IMR-90 (cell line): ENCODE measurements around the gene FANCE. TPM values are rescaled to one million over a fixed set of nuclear protein-coding genes. Genes with fewer than 3 reads are reported as not detected.

Experiments used
- ATAC-seq: fragments of 200-7000 bp; cut with Tn5 transposase; 2 replicates; pipeline ENCODE4 v1.9.1; 2020; ENCODE audit warnings: low read depth, mild to moderate bottlenecking, moderate library complexity
- BruUV-seq: library from RNA; stranded (reverse); fragments of 400-500 nt; replicated peaks from 2 replicates; lab custom pipeline; 2021; lab: Mats Ljungman, UMichigan
- CTCF ChIA-PET: fragments of 300-600 bp; formaldehyde crosslinking; extraction: SDS; loops from one replicate; lab custom pipeline; 2021; ENCODE audit warnings: antibody characterized with exemption; lab: Yijun Ruan, JAX
- POLR2A ChIA-PET: fragments of 300-600 bp; sonication (Branson Sonifier 250); formaldehyde crosslinking; loops from one replicate; lab custom pipeline; 2022; ENCODE audit warnings: antibody characterized with exemption; ENCODE audit not compliant: unreplicated experiment; lab: Charles Lee
- DNase-seq: peaks from one replicate; pipeline ENCODE4 v3.0.0; 2013
- H2AFZ ChIP-seq: replicated peaks from 2 replicates; pipeline ENCODE3; 2013; ENCODE audit warnings: low read length, mild to moderate bottlenecking; ENCODE audit not compliant: poor library complexity
- H2AK5ac ChIP-seq: 2 replicates; pipeline ENCODE4 v1.6.1; 2013; ENCODE audit warnings: low read depth, low read length, inconsistent platforms
- H2AK9ac ChIP-seq: replicated peaks from 2 replicates; pipeline ENCODE3; 2013; ENCODE audit warnings: mild to moderate bottlenecking, low read depth, low read length, moderate library complexity; ENCODE audit not compliant: poor library complexity
- H2BK120ac ChIP-seq: 2 replicates; pipeline ENCODE4 v1.6.1; 2013; ENCODE audit warnings: low read depth, low read length, inconsistent platforms
- H2BK15ac ChIP-seq: 3 replicates; pipeline ENCODE4 v1.6.1; 2013; ENCODE audit warnings: low read depth, low read length, inconsistent platforms
- H2BK20ac ChIP-seq: 2 replicates; pipeline ENCODE4 v1.6.1; 2013; ENCODE audit warnings: low read depth, mild to moderate bottlenecking, inconsistent platforms, low read length, moderate library complexity
- H2BK5ac ChIP-seq: 2 replicates; pipeline ENCODE4 v1.6.1; 2013; ENCODE audit warnings: mild to moderate bottlenecking, low read depth, low read length, inconsistent platforms; ENCODE audit not compliant: poor library complexity, severe bottlenecking
- H3K14ac ChIP-seq: replicated peaks from 2 replicates; pipeline ENCODE4 v1.6.1; 2013; ENCODE audit warnings: low read depth, low read length, inconsistent platforms
- H3K18ac ChIP-seq: 2 replicates; pipeline ENCODE4 v1.6.1; 2013; ENCODE audit warnings: low read depth, low read length, control low read depth
- H3K23ac ChIP-seq: 2 replicates; pipeline ENCODE4 v1.6.1; 2013; ENCODE audit warnings: low read depth, low read length, inconsistent platforms
- H3K27ac ChIP-seq: 2 replicates; pipeline ENCODE4 v1.5.1; 2013; ENCODE audit warnings: mild to moderate bottlenecking, control low read depth, low read length; ENCODE audit not compliant: insufficient read depth
- H3K27me3 ChIP-seq: 2 replicates; pipeline ENCODE4 v1.6.1; 2013; ENCODE audit warnings: low read length; ENCODE audit not compliant: control insufficient read depth, insufficient read depth
- H3K36me3 ChIP-seq: 2 replicates; pipeline ENCODE4 v1.6.1; 2013; ENCODE audit warnings: low read length, mixed read lengths; ENCODE audit not compliant: control insufficient read depth, insufficient read depth
- H3K4ac ChIP-seq: 2 replicates; pipeline ENCODE4 v1.6.1; 2013; ENCODE audit warnings: low read depth, low read length, inconsistent platforms
- H3K4me1 ChIP-seq: 2 replicates; pipeline ENCODE4 v1.6.1; 2013; ENCODE audit warnings: low read length, mixed read lengths; ENCODE audit not compliant: control insufficient read depth, insufficient read depth
- H3K4me2 ChIP-seq: 2 replicates; pipeline ENCODE4 v1.6.1; 2013; ENCODE audit warnings: low read depth, mild to moderate bottlenecking, control low read depth, low read length, moderate library complexity
- H3K4me3 ChIP-seq: 2 replicates; pipeline ENCODE4 v1.5.1; 2013; ENCODE audit warnings: low read depth, mild to moderate bottlenecking, control low read depth, low read length, moderate library complexity; ENCODE audit not compliant: insufficient read depth
- H3K56ac ChIP-seq: 2 replicates; pipeline ENCODE4 v1.6.1; 2013; ENCODE audit warnings: low read length, inconsistent platforms; ENCODE audit not compliant: insufficient read depth; ENCODE audit errors: extremely low read depth
- H3K79me1 ChIP-seq, 2 experiments: 2 replicates each; pipeline ENCODE4 v1.6.1; 2013; ENCODE audit warnings: low read length in 2 of 2, inconsistent platforms in 1 of 2, low read depth in 1 of 2
- H3K9ac ChIP-seq: 2 replicates; pipeline ENCODE4 v1.6.1; 2013; ENCODE audit warnings: low read depth, low read length, control low read depth
- H3K9me1 ChIP-seq: 2 replicates; pipeline ENCODE4 v1.6.1; 2013; ENCODE audit warnings: low read length, inconsistent platforms; ENCODE audit not compliant: insufficient read depth
- H3K9me3 ChIP-seq: 2 replicates; pipeline ENCODE4 v1.6.1; 2013; ENCODE audit warnings: low read length; ENCODE audit not compliant: control insufficient read depth, insufficient read depth
- H4K20me1 ChIP-seq: 2 replicates; pipeline ENCODE4 v1.6.1; 2013; ENCODE audit warnings: low read length, inconsistent platforms; ENCODE audit not compliant: insufficient read depth
- H4K5ac ChIP-seq: 2 replicates; pipeline ENCODE4 v1.6.1; 2013; ENCODE audit warnings: mild to moderate bottlenecking, low read depth, low read length, control low read depth
- H4K8ac ChIP-seq, 2 experiments: 2 replicates each; pipeline ENCODE4 v1.6.1; 2013; ENCODE audit warnings: low read depth in 2 of 2, low read length in 2 of 2, control low read depth in 1 of 2, inconsistent platforms in 1 of 2
- H4K91ac ChIP-seq: 2 replicates; pipeline ENCODE4 v1.6.1; 2013; ENCODE audit warnings: low read depth, low read length, inconsistent platforms; ENCODE audit not compliant: insufficient read depth
- BHLHE40 ChIP-seq: fragments of 150-350 bp; IDR thresholded peaks from 2 replicates; pipeline ENCODE4 v1.6.1; 2016; ENCODE audit warnings: mild to moderate bottlenecking, low read depth, low read length
- CEBPB ChIP-seq: IDR thresholded peaks from 2 replicates; pipeline ENCODE4 v1.6.1; 2012; ENCODE audit warnings: low read depth, low read length, improper control_type of control experiment
- CHD1 ChIP-seq: IDR thresholded peaks from 2 replicates; pipeline ENCODE4 v1.6.1; 2012; ENCODE audit warnings: low read depth, low read length, improper control_type of control experiment
- CTCF ChIP-seq: conservative IDR thresholded peaks from 2 replicates; pipeline ENCODE4 v1.5.1; 2012; ENCODE audit warnings: mild to moderate bottlenecking, low read depth, low read length, improper control_type of control experiment
- ELK1 ChIP-seq: fragments of 150-350 bp; IDR thresholded peaks from 2 replicates; pipeline ENCODE4 v1.6.1; 2016; ENCODE audit warnings: low read depth, mild to moderate bottlenecking, low read length, moderate library complexity, borderline replicate concordance
- FOS ChIP-seq: fragments of 150-350 bp; IDR thresholded peaks from 2 replicates; pipeline ENCODE4 v1.6.1; 2016; ENCODE audit warnings: low read depth, low read length
- MAFK ChIP-seq: IDR thresholded peaks from 2 replicates; pipeline ENCODE4 v1.6.1; 2012; ENCODE audit warnings: low read depth, low read length, improper control_type of control experiment
- MAZ ChIP-seq: IDR thresholded peaks from 2 replicates; pipeline ENCODE4 v1.6.1; 2012; ENCODE audit warnings: low read depth, mild to moderate bottlenecking, low read length, improper control_type of control experiment, moderate library complexity, borderline replicate concordance
- MXI1 ChIP-seq: IDR thresholded peaks from 2 replicates; pipeline ENCODE4 v1.6.1; 2012; ENCODE audit warnings: low read depth, mild to moderate bottlenecking, low read length, moderate library complexity, borderline replicate concordance
- NFE2L2 ChIP-seq: fragments of 150-350 bp; IDR thresholded peaks from 2 replicates; pipeline ENCODE4 v1.6.1; 2016; ENCODE audit warnings: low read depth, mild to moderate bottlenecking, low read length
- POLR2A ChIP-seq: IDR thresholded peaks from 2 replicates; pipeline ENCODE4 v1.6.1; 2012; ENCODE audit warnings: mild to moderate bottlenecking, low read depth, low read length
- RAD21 ChIP-seq: IDR thresholded peaks from 2 replicates; pipeline ENCODE4 v1.6.1; 2012; ENCODE audit warnings: low read length, improper control_type of control experiment
- RCOR1 ChIP-seq: IDR thresholded peaks from 2 replicates; pipeline ENCODE4 v1.6.1; 2012; ENCODE audit warnings: mild to moderate bottlenecking, low read length, improper control_type of control experiment; ENCODE audit not compliant: insufficient replicate concordance
- RFX5 ChIP-seq: IDR thresholded peaks from 2 replicates; pipeline ENCODE4 v1.8.0; 2012; ENCODE audit warnings: low read depth, mild to moderate bottlenecking, low read length, moderate library complexity
- SMC3 ChIP-seq: fragments of 150-350 bp; IDR thresholded peaks from 2 replicates; pipeline ENCODE4 v1.6.1; 2016; ENCODE audit warnings: low read depth, mild to moderate bottlenecking, antibody characterized with exemption, low read length, moderate library complexity
- USF2 ChIP-seq: fragments of 150-350 bp; IDR thresholded peaks from 2 replicates; pipeline ENCODE4 v1.6.1; 2017; ENCODE audit warnings: mild to moderate bottlenecking, antibody characterized with exemption, low read length, low read depth
- WGBS, 2 experiments: methylation state at CpG; one replicate each; pipeline versions ENCODE4 v1.1.5 to v1.1.7; 2013; ENCODE audit warnings: missing lambda C conversion rate in 2 of 2; ENCODE audit not compliant: insufficient read length in 1 of 2; ENCODE audit errors: extremely low coverage in 2 of 2; 5-methylcytosine and 5-hydroxymethylcytosine counted together
- dilution Hi-C: fragments of 300-500 bp; cut with HindIII; formaldehyde crosslinking; loops from one replicate; pipeline ENCODE4 v1.14.3; 2018; ENCODE audit warnings: low sequenced_read_pairs; ENCODE audit not compliant: unreplicated experiment
- in situ Hi-C: fragments of 300-500 bp; cut with MboI; formaldehyde crosslinking; loops from 3 replicates; pipeline ENCODE4 v1.14.3; 2019; ENCODE audit warnings: low sequenced_read_pairs, inconsistent platforms, mixed read lengths
- intact Hi-C: fragments of 100-400 bp; cut with micrococcal nuclease; formaldehyde crosslinking; loops from 2 replicates; pipeline ENCODE4 v1.10.0; 2022
- polyA plus RNA-seq, 3 experiments: library from polyadenylated mRNA; depleted of rRNA; stranded (reverse); fragments of >200 nt; gene quantifications; 2 replicates each; pipeline ENCODE4 v1.2.3, GENCODE V29; 2012; ENCODE audit warnings: low replicate concordance in 1 of 3
- total RNA-seq: library from RNA; depleted of rRNA; stranded (reverse); fragments of >200 nt; gene quantifications from 2 replicates; pipeline ENCODE4 v1.2.3, GENCODE V29; 2012

FANCE gene
- total and polyA plus RNA-seq, 2 of the 4 experiments (the other 2 are of a cell fraction), result 7.1 to 9.1 TPM

GRCh38 chr6:35439308-35439707 lies 12.8 kb upstream of the FANCE start:
- Histone ChIP-seq H2BK15ac (peak overlapping the region; percentile 33; the same call in 1 of the 3 replicates), H2AK5ac (peak overlapping the region; percentile 65), H4K5ac (no peak overlapping the region), H3K23ac (no peak overlapping the region), H3K14ac (no peak overlapping the region), H3K36me3 (no peaks in the 10 kb centered on the region), H4K91ac (no peak overlapping the region), H2AK9ac (peak overlapping the region; percentile 26), H3K9ac (no peak overlapping the region), H2AFZ (peak overlapping the region; percentile 49), H3K79me1 (no peaks in the 10 kb centered on the region), H3K4me2 (no peak overlapping the region), H2BK120ac (no peak overlapping the region), H3K9me1 (no peaks in the 10 kb centered on the region; the same call in 1 of the 2 replicates), H4K20me1 (no peaks in the 10 kb centered on the region), H2BK20ac (peak overlapping the region; percentile 20; the same call in 1 of the 2 replicates), H3K4me1 (no peaks in the 10 kb centered on the region; the same call in 1 of the 2 replicates), H3K27ac (no peak overlapping the region), H3K56ac (no peak overlapping the region), H4K8ac (no peak overlapping the region), H3K27me3 (no peaks in the 10 kb centered on the region), H3K4ac (peak overlapping the region; percentile 44; the same call in 1 of the 2 replicates), H3K4me3 (no peak overlapping the region), H2BK5ac (no peak overlapping the region), H3K9me3 (no peaks in the 10 kb centered on the region), H3K18ac (no peak overlapping the region)
- intact Hi-C loops, result no loop called here
- DNase-seq (no peak), ATAC-seq (no peak)
- POLR2A ChIA-PET, result no interaction called here
- no TSS peak for BruUV-seq
- TF ChIP-seq BHLHE40 (no peak), MAFK (no peak), MXI1 (no peak), NFE2L2 (no peak), CTCF (no peak), RFX5 (no peak), FOS (no peak), POLR2A (no peak), RAD21 (no peak), CHD1 (no peak), MAZ (no peak), SMC3 (no peak), USF2 (no peak), CEBPB (no peak), RCOR1 (no peak), ELK1 (no peak)
- dilution Hi-C loops, result no loop called here
- WGBS, 2 experiments, result no CpG with 5 or more reads among the region's 3 CpGs
- CTCF ChIA-PET, result no interaction called here
- in situ Hi-C loops, result no loop called here
